HL-60/S4 treated with phorbol 12-myristate 13-acetate at 8.2 ng/mL for 4 days and 3 days (cell line): ENCODE data around the gene TNFRSF13B.

Experiments
- in situ Hi-C: fragments of 300-500 bp; cut with MboI; formaldehyde crosslinking; loops from 2 replicates; pipeline ENCODE4 v1.15.0; 2022; ENCODE audit warnings: low sequenced_read_pairs

The TNFRSF13B gene

GRCh38 chr17:16971458-16972338 is at the start of gene TNFRSF13B:
TNFRSF13B (minus strand) TSS chr17:16972118; CDS start chr17:16972075, 43 bp downstream.
- in situ Hi-C loops, result no loop called here

- in situ Hi-C loops, result loop anchor here (25.0 kb wide), 1 partner anchor 91 kb away; no protein-coding TSS in a partner anchor
Observed at GRCh38 chr17:17021194-17021863, 49.4 kb upstream of the TNFRSF13B start.

- in situ Hi-C loops, result loop anchor here (25.0 kb wide), 1 partner anchor 91 kb away; no protein-coding TSS in a partner anchor
Observed at GRCh38 chr17:17020821-17021193, 48.9 kb upstream of the TNFRSF13B start.

- in situ Hi-C loops, result loop anchor here (25.0 kb wide), 1 partner anchor 92 kb away; no protein-coding TSS in a partner anchor
Observed at GRCh38 chr17:17019891-17020456, 48.1 kb upstream of the TNFRSF13B start.

GRCh38 chr17:17019430-17019762 is 47.5 kb upstream of the TNFRSF13B start:
- in situ Hi-C loops, result loop anchor here (25.0 kb wide), 1 partner anchor 93 kb away; no protein-coding TSS in a partner anchor

GRCh38 chr17:17018612-17019429 is 46.9 kb upstream of the TNFRSF13B start:
- in situ Hi-C loops, result loop anchor here (25.0 kb wide), 1 partner anchor 93 kb away; no protein-coding TSS in a partner anchor

GRCh38 chr17:17018021-17018441 is 46.1 kb upstream of the TNFRSF13B start:
- in situ Hi-C loops, result loop anchor here (25.0 kb wide), 1 partner anchor 94 kb away; no protein-coding TSS in a partner anchor

- in situ Hi-C loops, result loop anchor here (25.0 kb wide), 1 partner anchor 95 kb away; no protein-coding TSS in a partner anchor
Observed at GRCh38 chr17:17017343-17018014, 45.6 kb upstream of the TNFRSF13B start.

- in situ Hi-C loops, result loop anchor here (25.0 kb wide), 1 partner anchor 96 kb away; no protein-coding TSS in a partner anchor
Observed at GRCh38 chr17:17016199-17017197, 44.6 kb upstream of the TNFRSF13B start.

GRCh38 chr17:17015230-17015629 is 43.3 kb upstream of the TNFRSF13B start:
- in situ Hi-C loops, result loop anchor here (25.0 kb wide), 1 partner anchor 97 kb away; no protein-coding TSS in a partner anchor

GRCh38 chr17:17014748-17015124 is 42.8 kb upstream of the TNFRSF13B start:
- in situ Hi-C loops, result loop anchor here (25.0 kb wide), 1 partner anchor 98 kb away; no protein-coding TSS in a partner anchor

GRCh38 chr17:17013828-17014747 is 42.2 kb upstream of the TNFRSF13B start:
- in situ Hi-C loops, result loop anchor here (25.0 kb wide), 1 partner anchor 98 kb away; no protein-coding TSS in a partner anchor

GRCh38 chr17:17011043-17011907 is 39.4 kb upstream of the TNFRSF13B start:
- in situ Hi-C loops, result loop anchor here (25.0 kb wide), 1 partner anchor 101 kb away; no protein-coding TSS in a partner anchor

GRCh38 chr17:17010545-17011034 is 38.7 kb upstream of the TNFRSF13B start:
- in situ Hi-C loops, result loop anchor here (25.0 kb wide), 1 partner anchor 102 kb away; no protein-coding TSS in a partner anchor

- in situ Hi-C loops, result loop anchor here (25.0 kb wide), 1 partner anchor 102 kb away; no protein-coding TSS in a partner anchor
Observed at GRCh38 chr17:17009972-17010371, 38.1 kb upstream of the TNFRSF13B start.
